ENCODE measurements around the gene UBE2F. TPM values are rescaled to one million over a fixed set of nuclear protein-coding genes. Genes with fewer than 3 reads are reported as not detected.

UBE2F gene
- total and polyA plus RNA-seq, 9 of the 15 experiments (the other 6 are each of a cell fraction or from before 2014, with no cell fraction given) = 18.1 to 88.1 (median 53.0) TPM

- peak; percentile 66 to 84 for TF ChIP-seq TRIM24 (IDR thresholded peaks at IDR 0.05)
- TF ChIP-seq CXXC5 (CRISPR knock-in tag; IDR thresholded peaks at IDR 0.05) = no peak
- TF ChIP-seq RBM14 (IDR thresholded peaks at IDR 0.05; ENCODE audit: borderline replicate concordance, insufficient read depth, low read depth, low read length) = no peak
- TF ChIP-seq ATF2 (CRISPR knock-in tag; IDR thresholded peaks at IDR 0.05) = no peak
- no peak for TF ChIP-seq RNF2 (IDR thresholded peaks at IDR 0.05)
- no peak for TF ChIP-seq ZNF696 (CRISPR knock-in tag; conservative IDR thresholded peaks at IDR 0.05)
- TF ChIP-seq THAP7 (CRISPR knock-in tag; IDR thresholded peaks at IDR 0.05) = no peak
- TF ChIP-seq CBFB (CRISPR knock-in tag; IDR thresholded peaks at IDR 0.05) = no peak
- no peak for TF ChIP-seq ZBTB34 (CRISPR knock-in tag; IDR thresholded peaks at IDR 0.05)
- TF ChIP-seq, protein P1, sequence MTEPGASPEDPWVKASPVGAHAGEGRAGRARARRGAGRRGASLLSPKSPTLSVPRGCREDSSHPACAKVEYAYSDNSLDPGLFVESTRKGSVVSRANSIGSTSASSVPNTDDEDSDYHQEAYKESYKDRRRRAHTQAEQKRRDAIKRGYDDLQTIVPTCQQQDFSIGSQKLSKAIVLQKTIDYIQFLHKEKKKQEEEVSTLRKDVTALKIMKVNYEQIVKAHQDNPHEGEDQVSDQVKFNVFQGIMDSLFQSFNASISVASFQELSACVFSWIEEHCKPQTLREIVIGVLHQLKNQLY (CRISPR knock-in tag; conservative IDR thresholded peaks at IDR 0.05) = no peak
- peak; percentile 97 for TF ChIP-seq TRIM28 (IDR thresholded peaks at IDR 0.05)
- TF ChIP-seq KDM1A (IDR thresholded peaks at IDR 0.05) = no peak
- no peak for TF ChIP-seq MLLT1 (IDR thresholded peaks at IDR 0.05)
Observed at GRCh38 chr2:237944302-237944701, 22.5 kb upstream of the UBE2F start (continued).

All from K562 (cell line).